ENCODE data around the gene OTUD6A. TPM values are rescaled to one million over a fixed set of nuclear protein-coding genes. Genes with fewer than 3 reads are reported as not detected.

The OTUD6A gene
- total RNA-seq, 2 experiments from 2014 or later = not detected

- POLR2A ChIA-PET = no interaction called here
- ATAC-seq (ENCODE audit: poor library complexity) = no peak
- intact Hi-C loops (cut with DNase I, micrococcal nuclease) = loop anchor here in 1 of 2 experiments (10.0 kb wide), 1 partner anchor 1355 kb away; no protein-coding TSS in a partner anchor
- Histone ChIP-seq H3K4me1 (ENCODE audit: insufficient read depth, low read length) (no peaks in the 10 kb centered on the region), H3K27ac (ENCODE audit: low read depth in 1 of 2, low read length in 2 of 2) (no peak overlapping the region), H3K9me3 (ENCODE audit: control insufficient read depth in 1 of 2, insufficient read depth in 1 of 2, low read length in 2 of 2) (no peaks in the 10 kb centered on the region), H3K4me3 (ENCODE audit: low read length) (no peak overlapping the region), H3K36me3 (ENCODE audit: insufficient read depth, low read length) (no peaks in the 10 kb centered on the region), H3K27me3 (ENCODE audit: control insufficient read depth in 1 of 2, insufficient read depth in 2 of 2, low read length in 2 of 2) (peaks cover 0 to 2% of the 10 kb centered on the region in 2 experiments)
- no peak overlapping the region for H3K27ac Mint-ChIP-seq
- H3K4me1 Mint-ChIP-seq (ENCODE audit: low read depth) = no peaks in the 10 kb centered on the region
- CTCF ChIA-PET = no interaction called here
- TF ChIP-seq CTCF (IDR thresholded peaks at IDR 0.05) = no peak
- no peak for DNase-seq
- no peak overlapping the region for H3K4me3 Mint-ChIP-seq
- H3K27me3 Mint-ChIP-seq = no peaks in the 10 kb centered on the region
- no peaks in the 10 kb centered on the region for H3K36me3 Mint-ChIP-seq (ENCODE audit: low read depth)
- no peaks in the 10 kb centered on the region for H3K9me3 Mint-ChIP-seq
Measured at GRCh38 chrX:70089604-70090297, 27.5 kb downstream of the OTUD6A start.

GRCh38 chrX:70092247-70092646, 30.0 kb downstream of the OTUD6A start:
- no peak overlapping the region for H3K27ac ChIP-seq (ENCODE audit: low read depth in 1 of 2, low read length in 2 of 2)
- H3K36me3 ChIP-seq (ENCODE audit: insufficient read depth, low read length) = no peaks in the 10 kb centered on the region
- H3K27me3 ChIP-seq (ENCODE audit: control insufficient read depth in 1 of 2, insufficient read depth in 2 of 2, low read length in 2 of 2) = no peaks in the 10 kb centered on the region
- H3K9me3 ChIP-seq (ENCODE audit: control insufficient read depth in 1 of 2, insufficient read depth in 1 of 2, low read length in 2 of 2) = no peaks in the 10 kb centered on the region
- ATAC-seq (ENCODE audit: poor library complexity) (no peak), DNase-seq (no peak)
- intact Hi-C loops (cut with DNase I, micrococcal nuclease) = loop anchor here in 1 of 2 experiments (10.0 kb wide), 1 partner anchor 1357 kb away; no protein-coding TSS in a partner anchor
- TF ChIP-seq CTCF (IDR thresholded peaks at IDR 0.05) = no peak
- ChIA-PET CTCF (no interaction called here), POLR2A (no interaction called here)
- Mint-ChIP-seq H3K36me3 (ENCODE audit: low read depth) (no peaks in the 10 kb centered on the region), H3K27ac (no peak overlapping the region), H3K4me3 (no peak overlapping the region), H3K27me3 (no peaks in the 10 kb centered on the region), H3K9me3 (no peaks in the 10 kb centered on the region), H3K4me1 (ENCODE audit: low read depth) (no peaks in the 10 kb centered on the region)
- H3K4me1 ChIP-seq (ENCODE audit: insufficient read depth, low read length) = no peaks in the 10 kb centered on the region
- H3K4me3 ChIP-seq (ENCODE audit: low read length) = no peak overlapping the region

- no peak overlapping the region for H3K27ac Mint-ChIP-seq
- no peaks in the 10 kb centered on the region for H3K27me3 ChIP-seq (ENCODE audit: control insufficient read depth in 1 of 2, insufficient read depth in 2 of 2, low read length in 2 of 2)
- no peak overlapping the region for H3K4me3 Mint-ChIP-seq
- no peaks in the 10 kb centered on the region for H3K9me3 ChIP-seq (ENCODE audit: control insufficient read depth in 1 of 2, insufficient read depth in 1 of 2, low read length in 2 of 2)
- H3K36me3 ChIP-seq (ENCODE audit: insufficient read depth, low read length) = no peaks in the 10 kb centered on the region
- ATAC-seq (ENCODE audit: poor library complexity) = no peak
- POLR2A ChIA-PET = no interaction called here
- CTCF ChIA-PET = no interaction called here
- H3K4me1 Mint-ChIP-seq (ENCODE audit: low read depth) = no peaks in the 10 kb centered on the region
- H3K36me3 Mint-ChIP-seq (ENCODE audit: low read depth) = no peaks in the 10 kb centered on the region
- H3K27ac ChIP-seq (ENCODE audit: low read depth in 1 of 2, low read length in 2 of 2) = no peak overlapping the region
- TF ChIP-seq CTCF (IDR thresholded peaks at IDR 0.05) = no peak
- H3K4me3 ChIP-seq (ENCODE audit: low read length) = no peak overlapping the region
- H3K27me3 Mint-ChIP-seq = peaks cover 7% of the 10 kb centered on the region
- no peaks in the 10 kb centered on the region for H3K9me3 Mint-ChIP-seq
- intact Hi-C loops (cut with DNase I, micrococcal nuclease) = loop anchor here (5.0 to 10.0 kb wide), 4 partner anchors 559 to 1361 kb away; no protein-coding TSS in a partner anchor
- H3K4me1 ChIP-seq (ENCODE audit: insufficient read depth, low read length) = no peaks in the 10 kb centered on the region
- no peak for DNase-seq
Measured at GRCh38 chrX:70096052-70096451, 33.8 kb downstream of the OTUD6A start.

Data from CD4-positive, alpha-beta T cell (primary cell).